Measurements from ENCODE around the gene PRPH2.
"Not testable (repeated sequence)": the region's sequence is repeated elsewhere in the genome, so short reads cannot be mapped to it uniquely, and the experiment has no call there.

PRPH2 gene

GRCh38 chr6:42746463-42747391 lies 24.3 kb upstream of the PRPH2 start:
- H3K27me3 Mint-ChIP-seq, result no peaks in the 10 kb centered on the region
- H3K36me3 Mint-ChIP-seq, result peaks cover 9% of the 10 kb centered on the region
- peaks cover 42% of the 10 kb centered on the region for H3K4me1 Mint-ChIP-seq
- H3K9me3 Mint-ChIP-seq, result peaks cover 5% of the 10 kb centered on the region
- peak overlapping the region; percentile 100 for H3K27ac Mint-ChIP-seq
- peak overlapping the region; percentile 98 for H3K4me3 Mint-ChIP-seq

- Mint-ChIP-seq H3K36me3 (peaks cover 9% of the 10 kb centered on the region), H3K9me3 (peaks cover 5% of the 10 kb centered on the region), H3K27me3 (no peaks in the 10 kb centered on the region), H3K4me3 (peak within 1 kb of the TSS; percentile 98), H3K27ac (peak within 1 kb of the TSS; percentile 100), H3K4me1 (peaks cover 36% of the 10 kb centered on the region)
Observed at GRCh38 chr6:42745640-42746462, 23.5 kb upstream of the PRPH2 start, which contains the start of gene TBCC. TBCC (minus strand) TSS chr6:42746103; CDS start chr6:42746073, 30 bp downstream.

GRCh38 chr6:42745083-42745639 lies 22.8 kb upstream of the PRPH2 start:
- no peaks in the 10 kb centered on the region for H3K27me3 Mint-ChIP-seq
- peak overlapping the region; percentile 98 for H3K4me3 Mint-ChIP-seq
- H3K9me3 Mint-ChIP-seq, result peaks cover 5% of the 10 kb centered on the region
- peaks cover 9% of the 10 kb centered on the region for H3K36me3 Mint-ChIP-seq
- peaks cover 36% of the 10 kb centered on the region for H3K4me1 Mint-ChIP-seq
- peak overlapping the region; percentile 12 for H3K27ac Mint-ChIP-seq

- Mint-ChIP-seq H3K27ac (no peak overlapping the region), H3K4me1 (peaks cover 36% of the 10 kb centered on the region), H3K27me3 (no peaks in the 10 kb centered on the region), H3K9me3 (peaks cover 5% of the 10 kb centered on the region), H3K4me3 (peak overlapping the region; percentile 98), H3K36me3 (peaks cover 9% of the 10 kb centered on the region)
Observed at GRCh38 chr6:42744351-42744893, 22.0 kb upstream of the PRPH2 start.

- no peak overlapping the region for H3K4me3 Mint-ChIP-seq
Observed at GRCh38 chr6:42742116-42742894, 19.9 kb upstream of the PRPH2 start.

GRCh38 chr6:42740725-42741124 lies 18.3 kb upstream of the PRPH2 start:
- H3K9me3 Mint-ChIP-seq, result peaks cover 1% of the 10 kb centered on the region
- H3K36me3 Mint-ChIP-seq, result peaks cover 3% of the 10 kb centered on the region
- H3K4me3 Mint-ChIP-seq, result no peak overlapping the region
- H3K4me1 Mint-ChIP-seq, result peaks cover 16% of the 10 kb centered on the region
- H3K27ac Mint-ChIP-seq, result no peak overlapping the region
- H3K27me3 Mint-ChIP-seq, result no peaks in the 10 kb centered on the region

More at GRCh38 chr6:42742116-42742894, 19.9 kb upstream of the PRPH2 start:
- no peaks in the 10 kb centered on the region for H3K27me3 Mint-ChIP-seq
- peaks cover 6% of the 10 kb centered on the region for H3K36me3 Mint-ChIP-seq
- peak overlapping the region; percentile 5 for H3K27ac Mint-ChIP-seq
- H3K4me1 Mint-ChIP-seq, result peaks cover 19% of the 10 kb centered on the region
- peaks cover 5% of the 10 kb centered on the region for H3K9me3 Mint-ChIP-seq

GRCh38 chr6:42735976-42736375 lies 13.6 kb upstream of the PRPH2 start:
- H3K27me3 Mint-ChIP-seq, result no peaks in the 10 kb centered on the region

GRCh38 chr6:42733867-42734481 lies 11.6 kb upstream of the PRPH2 start:
- H3K27me3 Mint-ChIP-seq, H3K4me3 Mint-ChIP-seq, H3K27ac Mint-ChIP-seq, H3K4me1 Mint-ChIP-seq, H3K36me3 Mint-ChIP-seq, H3K9me3 Mint-ChIP-seq: not testable (repeated sequence)

More at GRCh38 chr6:42735976-42736375, 13.6 kb upstream of the PRPH2 start:
- Mint-ChIP-seq H3K9me3 (no peaks in the 10 kb centered on the region), H3K4me3 (no peak overlapping the region), H3K27ac (peak overlapping the region; percentile 12), H3K36me3 (no peaks in the 10 kb centered on the region), H3K4me1 (no peaks in the 10 kb centered on the region)

GRCh38 chr6:42729731-42730130 lies 7.3 kb upstream of the PRPH2 start:
- Mint-ChIP-seq H3K9me3 (no peaks in the 10 kb centered on the region), H3K4me1 (peaks cover 23% of the 10 kb centered on the region), H3K4me3 (no peak overlapping the region), H3K36me3 (no peaks in the 10 kb centered on the region), H3K27me3 (no peaks in the 10 kb centered on the region), H3K27ac (no peak overlapping the region)

GRCh38 chr6:42727627-42728026 lies 5.2 kb upstream of the PRPH2 start:
- peak overlapping the region; percentile 98 for H3K27ac Mint-ChIP-seq
- peaks cover 23% of the 10 kb centered on the region for H3K4me1 Mint-ChIP-seq
- H3K4me3 Mint-ChIP-seq, result peak overlapping the region; percentile 92
- no peaks in the 10 kb centered on the region for H3K9me3 Mint-ChIP-seq
- no peaks in the 10 kb centered on the region for H3K36me3 Mint-ChIP-seq
- H3K27me3 Mint-ChIP-seq, result no peaks in the 10 kb centered on the region

- Mint-ChIP-seq H3K36me3 (no peaks in the 10 kb centered on the region), H3K4me3 (peak overlapping the region; percentile 92), H3K9me3 (no peaks in the 10 kb centered on the region), H3K4me1 (peaks cover 23% of the 10 kb centered on the region), H3K27ac (peak overlapping the region; percentile 98), H3K27me3 (no peaks in the 10 kb centered on the region)
Observed at GRCh38 chr6:42727087-42727611, 4.8 kb upstream of the PRPH2 start.

GRCh38 chr6:42726485-42727086 lies 4.2 kb upstream of the PRPH2 start:
- Mint-ChIP-seq H3K27ac (peak overlapping the region; percentile 98), H3K4me3 (peak overlapping the region; percentile 92), H3K9me3 (no peaks in the 10 kb centered on the region), H3K36me3 (no peaks in the 10 kb centered on the region), H3K27me3 (no peaks in the 10 kb centered on the region), H3K4me1 (peaks cover 23% of the 10 kb centered on the region)

- peak overlapping the region; percentile 92 for H3K4me3 Mint-ChIP-seq
- H3K9me3 Mint-ChIP-seq, result no peaks in the 10 kb centered on the region
- H3K4me1 Mint-ChIP-seq, result peaks cover 23% of the 10 kb centered on the region
- H3K36me3 Mint-ChIP-seq, result no peaks in the 10 kb centered on the region
- H3K27me3 Mint-ChIP-seq, result no peaks in the 10 kb centered on the region
- H3K27ac Mint-ChIP-seq, result peak overlapping the region; percentile 98
Observed at GRCh38 chr6:42726026-42726425, 3.6 kb upstream of the PRPH2 start.

- Mint-ChIP-seq H3K36me3 (no peaks in the 10 kb centered on the region), H3K4me1 (peaks cover 23% of the 10 kb centered on the region), H3K27me3 (no peaks in the 10 kb centered on the region), H3K9me3 (no peaks in the 10 kb centered on the region), H3K4me3 (no peak overlapping the region), H3K27ac (no peak overlapping the region)
Observed at GRCh38 chr6:42724825-42725224, 2.4 kb upstream of the PRPH2 start.
